ENCODE results near the gene NOVA2.

DNA sequence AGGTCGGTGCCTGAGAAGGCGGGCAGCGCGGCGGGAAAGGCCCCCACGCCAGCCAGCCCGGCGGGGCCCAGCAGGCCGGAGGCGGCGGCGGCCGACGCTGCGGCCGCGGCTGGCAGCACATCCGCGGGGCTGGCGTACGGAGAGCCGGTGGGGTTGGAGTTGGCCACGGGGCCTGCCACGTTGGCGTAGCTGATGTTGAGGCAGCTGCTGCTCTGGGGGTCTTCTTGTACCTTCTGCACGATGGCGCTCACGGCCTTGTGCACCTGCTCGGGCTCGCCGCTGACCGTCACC, 33.2 kb downstream of the NOVA2 start:
- no peak for TF ChIP-seq CREB5 (CRISPR knock-in tag; IDR thresholded peaks at IDR 0.05; ENCODE audit: low read depth)
- TF ChIP-seq TOX (CRISPR knock-in tag; IDR thresholded peaks at IDR 0.05; ENCODE audit: borderline replicate concordance): no peak
- no peak for TF ChIP-seq CSDC2 (CRISPR knock-in tag; IDR thresholded peaks at IDR 0.05)
- TF ChIP-seq ESRRG (CRISPR knock-in tag; IDR thresholded peaks at IDR 0.05): no peak
- no peak for TF ChIP-seq PATZ1 (CRISPR knock-in tag; IDR thresholded peaks at IDR 0.05; ENCODE audit: borderline replicate concordance)

All from SK-N-SH treated with all-trans-retinoic acid at 6 μM for 48 hours (cell line).